Epithelial cell of proximal tubule (primary cell): Measurements from ENCODE around the gene LRP3. TPM values are rescaled to one million over a fixed set of nuclear protein-coding genes. Genes with fewer than 3 reads are reported as not detected.

Experiments
- DNase-seq: peaks from one replicate; pipeline ENCODE4 v3.0.0-alpha.2; 2011; ENCODE audit warnings: low read depth
- H3K4me3 ChIP-seq: 2 replicates; pipeline ENCODE4 v1.5.1; 2011; ENCODE audit warnings: low read depth, mild to moderate bottlenecking, low read length
- CTCF ChIP-seq: conservative IDR thresholded peaks from 2 replicates; pipeline ENCODE4 v1.5.1; 2012; ENCODE audit warnings: low read depth, mild to moderate bottlenecking, low read length
- total RNA-seq: library from RNA; depleted of rRNA; stranded (reverse); fragments of >200 nt; gene quantifications from 2 replicates; pipeline ENCODE4 v1.2.3, GENCODE V29; 2015

LRP3 gene
- total RNA-seq, 1 donor from 2014 or later: 26.3 TPM

GRCh38 chr19:33202546-33203507 lies 8.7 kb downstream of the LRP3 start:
- no peak for DNase-seq
- TF ChIP-seq CTCF: no peak

DNA sequence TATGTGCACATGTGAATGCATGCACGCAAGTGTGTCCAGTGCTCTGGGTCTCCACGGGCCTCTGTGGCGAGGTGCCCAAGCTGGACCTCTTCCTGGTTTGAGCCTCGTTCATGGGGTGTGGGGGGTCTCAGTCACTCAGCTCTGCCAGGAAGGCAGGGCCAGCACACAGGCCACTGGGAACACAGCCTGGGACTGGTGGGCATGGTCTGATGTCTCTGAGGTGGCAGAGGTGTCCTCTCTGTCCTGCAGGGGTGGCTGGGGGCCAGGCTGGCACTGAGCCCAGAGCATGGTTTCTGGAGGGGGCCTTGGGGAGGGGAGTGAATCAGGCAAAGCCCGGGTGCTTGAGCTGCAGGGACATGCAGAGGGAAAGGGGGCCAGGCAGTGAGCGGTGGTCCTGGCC lies 9.4 kb downstream of the LRP3 start:
- DNase-seq: no peak
- no peak overlapping the region for H3K4me3 ChIP-seq
- no peak for TF ChIP-seq CTCF

More at GRCh38 chr19:33202546-33203507, 8.7 kb downstream of the LRP3 start:
- no peak overlapping the region for H3K4me3 ChIP-seq

GRCh38 chr19:33204136-33204973 lies 10.2 kb downstream of the LRP3 start:
- H3K4me3 ChIP-seq: no peak overlapping the region
- TF ChIP-seq CTCF: no peak
- DNase-seq: no peak

DNA sequence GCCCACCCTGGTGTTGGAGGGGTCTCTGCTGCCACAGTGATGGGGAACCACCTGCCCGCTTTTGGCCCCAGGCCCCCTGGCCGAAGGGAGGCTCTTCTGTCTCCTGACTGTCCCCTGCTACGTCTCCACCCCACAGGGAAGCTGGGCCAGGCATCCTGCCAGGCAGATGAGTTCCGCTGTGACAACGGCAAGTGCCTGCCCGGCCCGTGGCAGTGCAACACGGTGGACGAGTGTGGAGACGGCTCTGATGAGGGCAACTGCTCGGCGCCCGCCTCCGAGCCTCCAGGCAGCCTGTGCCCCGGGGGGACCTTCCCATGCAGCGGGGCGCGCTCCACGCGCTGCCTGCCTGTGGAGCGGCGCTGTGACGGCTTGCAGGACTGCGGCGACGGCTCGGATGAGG lies 11.0 kb downstream of the LRP3 start:
- DNase-seq: no peak
- TF ChIP-seq CTCF: no peak
- H3K4me3 ChIP-seq: no peak overlapping the region

DNA sequence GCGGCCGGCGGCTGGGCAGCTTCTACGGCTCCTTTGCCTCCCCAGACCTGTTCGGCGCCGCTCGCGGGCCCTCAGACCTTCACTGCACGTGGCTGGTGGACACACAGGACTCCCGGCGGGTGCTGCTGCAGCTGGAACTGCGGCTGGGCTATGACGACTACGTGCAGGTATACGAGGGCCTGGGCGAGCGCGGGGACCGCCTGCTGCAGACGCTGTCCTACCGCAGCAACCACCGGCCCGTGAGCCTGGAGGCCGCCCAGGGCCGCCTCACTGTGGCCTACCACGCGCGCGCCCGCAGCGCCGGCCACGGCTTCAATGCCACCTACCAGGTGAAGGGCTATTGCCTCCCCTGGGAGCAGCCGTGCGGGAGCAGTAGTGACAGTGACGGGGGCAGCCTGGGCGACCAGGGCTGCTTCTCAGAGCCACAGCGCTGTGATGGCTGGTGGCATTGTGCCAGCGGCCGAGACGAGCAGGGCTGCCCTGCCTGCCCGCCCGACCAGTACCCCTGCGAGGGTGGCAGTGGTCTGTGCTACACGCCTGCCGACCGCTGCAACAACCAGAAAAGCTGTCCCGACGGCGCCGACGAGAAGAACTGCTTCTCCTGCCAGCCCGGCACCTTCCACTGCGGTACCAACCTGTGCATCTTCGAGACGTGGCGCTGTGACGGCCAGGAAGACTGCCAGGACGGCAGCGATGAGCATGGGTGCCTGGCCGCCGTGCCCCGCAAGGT lies 11.6 kb downstream of the LRP3 start:
- DNase-seq: no peak
- no peak overlapping the region for H3K4me3 ChIP-seq
- no peak for TF ChIP-seq CTCF

GRCh38 chr19:33206261-33207039 lies 12.3 kb downstream of the LRP3 start:
- TF ChIP-seq CTCF: no peak
- DNase-seq: no peak

More at GRCh38 chr19:33206261-33207039, 12.3 kb downstream of the LRP3 start:
- no peak overlapping the region for H3K4me3 ChIP-seq
